ENCODE data around the gene KRT31. TPM values are rescaled to one million over a fixed set of nuclear protein-coding genes. Genes with fewer than 3 reads are reported as not detected.

Gene KRT31
- total and polyA plus RNA-seq, 2 of the 8 experiments (the other 6 are each of a cell fraction or from before 2014, with no cell fraction given), result not detected

DNA sequence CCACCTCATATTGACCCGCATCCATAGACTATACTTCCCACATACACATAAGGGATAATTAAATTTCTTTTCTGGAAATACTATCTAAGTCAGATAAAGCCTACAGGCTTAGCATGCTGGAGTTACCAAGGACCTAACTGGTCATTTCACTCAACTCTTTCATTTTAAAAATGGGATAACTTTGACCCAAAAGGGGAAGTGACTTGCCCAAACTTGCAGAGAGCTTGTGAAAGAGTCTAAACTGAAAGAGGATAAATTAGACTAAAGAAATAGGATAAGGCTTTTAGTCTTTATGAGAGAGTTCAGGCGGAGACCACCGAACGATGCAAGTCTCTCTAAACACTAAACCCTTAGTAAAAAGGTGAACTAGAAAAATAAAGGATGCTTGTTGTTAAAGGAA is 42.9 kb downstream of the KRT31 start:
- no peak overlapping the region for H3K18ac ChIP-seq (ENCODE audit: extremely low read depth, low read length)
- POLR2A ChIA-PET (ENCODE audit: partially characterized antibody), result no interaction called here
- CTCF ChIA-PET (ENCODE audit: partially characterized antibody), result interaction anchor here (0.6 to 0.9 kb wide), 2 partner anchors 132 to 484 kb away, joined by 3 to 5 read pairs; no protein-coding TSS in a partner anchor

More for the DNA sequence above, 42.9 kb downstream of the KRT31 start:
- H3K23me2 ChIP-seq (ENCODE audit: low read depth, low read length), result no peaks in the 10 kb centered on the region
- H3K4me3 ChIP-seq (ENCODE audit: extremely low read depth in 1 of 4, insufficient read depth in 2 of 4, low read depth in 3 of 4, low read length in 4 of 4), result no peak overlapping the region
- H2BK5ac ChIP-seq (ENCODE audit: low read depth, low read length), result no peak overlapping the region
- H4K91ac ChIP-seq (replicated peaks; ENCODE audit: insufficient read length, low read length), result no peak overlapping the region
- H3K27ac ChIP-seq (ENCODE audit: low read depth, low read length), result no peak overlapping the region
- H3K27me3 ChIP-seq (replicated peaks in 1 of 4; ENCODE audit: control insufficient read depth in 3 of 4, extremely low read depth in 1 of 4, insufficient read depth in 3 of 4, low read length in 3 of 4), result no peaks in the 10 kb centered on the region
- no peak overlapping the region for H4K5ac ChIP-seq (ENCODE audit: insufficient read length, low read depth, low read length)
- no peak overlapping the region for H2BK120ac ChIP-seq (replicated peaks; ENCODE audit: low read depth, low read length)
- 91% methylated on average over 4 of the region's 4 CpGs; no CpG with 5 or more reads in 1 of the 2 experiments for WGBS, 2 experiments (ENCODE audit: extremely low coverage in 1 of 2, insufficient coverage in 1 of 2, insufficient read length in 1 of 2, insufficient replicate concordance in 2 of 2, low coverage in 1 of 2, low lambda C conversion rate in 2 of 2, missing lambda C conversion rate in 1 of 2)
- H3K36me3 ChIP-seq (ENCODE audit: control insufficient read depth in 2 of 4, insufficient read depth in 4 of 4, low read length in 3 of 4), result no peaks in the 10 kb centered on the region
- no peak overlapping the region for H3K23ac ChIP-seq (ENCODE audit: insufficient read length)
- no peak for DNase-seq (ENCODE audit: low read depth in 1 of 2, low spot score in 2 of 2)
- H3K9ac ChIP-seq (replicated peaks in 1 of 4; ENCODE audit: extremely low read depth in 1 of 4, low read depth in 3 of 4, low read length in 3 of 4), result no peak overlapping the region
- no peak overlapping the region for H2BK12ac ChIP-seq (ENCODE audit: low read depth, low read length)
- H3K4me2 ChIP-seq (ENCODE audit: insufficient read depth in 1 of 2, low read depth in 2 of 2, low read length in 2 of 2), result no peak overlapping the region
- no peak overlapping the region for H3K56ac ChIP-seq (replicated peaks; ENCODE audit: insufficient read length, low read depth, low read length)
- no peak overlapping the region for H3K14ac ChIP-seq (ENCODE audit: insufficient read length)
- H2BK15ac ChIP-seq (ENCODE audit: low read length), result no peak overlapping the region
- TF ChIP-seq SP4 (IDR thresholded peaks at IDR 0.05; ENCODE audit: low read length) (no peak), JUND (IDR thresholded peaks at IDR 0.05; ENCODE audit: low read length) (no peak), RAD21 (IDR thresholded peaks at IDR 0.05 in 1 of 2, conservative IDR thresholded peaks at IDR 0.05 in 1 of 2; ENCODE audit: low read depth in 2 of 2, low read length in 2 of 2) (no peak), JUN (IDR thresholded peaks at IDR 0.05; ENCODE audit: low read depth, low read length) (no peak), HDAC6 (IDR thresholded peaks at IDR 0.05; ENCODE audit: low read depth, low read length) (no peak), NRF1 (IDR thresholded peaks at IDR 0.05; ENCODE audit: low read depth, low read length) (no peak), RBBP5 (IDR thresholded peaks at IDR 0.05; ENCODE audit: borderline replicate concordance, low read depth, low read length) (no peak), KDM1A (IDR thresholded peaks at IDR 0.05; ENCODE audit: borderline replicate concordance, low read length) (no peak)
- TF ChIP-seq, protein P1, sequence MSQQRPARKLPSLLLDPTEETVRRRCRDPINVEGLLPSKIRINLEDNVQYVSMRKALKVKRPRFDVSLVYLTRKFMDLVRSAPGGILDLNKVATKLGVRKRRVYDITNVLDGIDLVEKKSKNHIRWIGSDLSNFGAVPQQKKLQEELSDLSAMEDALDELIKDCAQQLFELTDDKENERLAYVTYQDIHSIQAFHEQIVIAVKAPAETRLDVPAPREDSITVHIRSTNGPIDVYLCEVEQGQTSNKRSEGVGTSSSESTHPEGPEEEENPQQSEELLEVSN (IDR thresholded peaks at IDR 0.05), result no peak
- no peaks in the 10 kb centered on the region for H4K20me1 ChIP-seq (replicated peaks in 1 of 2; ENCODE audit: control insufficient read depth in 1 of 2, insufficient read depth in 2 of 2, low read length in 2 of 2)
- no peak overlapping the region for H2AK5ac ChIP-seq (ENCODE audit: low read depth, low read length)
- no peaks in the 10 kb centered on the region for H3K79me2 ChIP-seq (ENCODE audit: control insufficient read depth in 1 of 2, insufficient read depth in 2 of 2, low read length in 2 of 2)
- H4K8ac ChIP-seq (ENCODE audit: extremely low read depth, insufficient read depth, low read length), result no peak overlapping the region
- H3K4ac ChIP-seq (replicated peaks; ENCODE audit: insufficient read length, low read depth, low read length), result no peak overlapping the region
- no peaks in the 10 kb centered on the region for H3K4me1 ChIP-seq (replicated peaks in 1 of 4; ENCODE audit: control insufficient read depth in 3 of 4, insufficient read depth in 4 of 4, low read length in 3 of 4)
- no peak for FAIRE-seq
- no peak overlapping the region for H2AFZ ChIP-seq (ENCODE audit: low read length)
- H2BK20ac ChIP-seq (ENCODE audit: low read length), result no peak overlapping the region
- H3K9me3 ChIP-seq (ENCODE audit: insufficient read depth in 2 of 2, low read depth in 1 of 2, low read length in 1 of 2), result no peaks in the 10 kb centered on the region
- no peaks in the 10 kb centered on the region for H3K79me1 ChIP-seq (ENCODE audit: low read depth, low read length)
